GM19395 (cell line): ENCODE data around the gene COL8A1.

ENCODE experiments used
- ATAC-seq: cut with Tn5 transposase; IDR thresholded peaks from one replicate; pipeline ENCODE4 v1.9.1; 2021; ENCODE audit warnings: mild to moderate bottlenecking, moderate library complexity; ENCODE audit not compliant: unreplicated experiment

Gene COL8A1

GRCh38 chr3:99637368-99638111 is 854 bp upstream of the COL8A1 start:
- ATAC-seq: no peak

- no peak for ATAC-seq
Observed at GRCh38 chr3:99639579-99639978, 1.2 kb downstream of the COL8A1 start.

DNA sequence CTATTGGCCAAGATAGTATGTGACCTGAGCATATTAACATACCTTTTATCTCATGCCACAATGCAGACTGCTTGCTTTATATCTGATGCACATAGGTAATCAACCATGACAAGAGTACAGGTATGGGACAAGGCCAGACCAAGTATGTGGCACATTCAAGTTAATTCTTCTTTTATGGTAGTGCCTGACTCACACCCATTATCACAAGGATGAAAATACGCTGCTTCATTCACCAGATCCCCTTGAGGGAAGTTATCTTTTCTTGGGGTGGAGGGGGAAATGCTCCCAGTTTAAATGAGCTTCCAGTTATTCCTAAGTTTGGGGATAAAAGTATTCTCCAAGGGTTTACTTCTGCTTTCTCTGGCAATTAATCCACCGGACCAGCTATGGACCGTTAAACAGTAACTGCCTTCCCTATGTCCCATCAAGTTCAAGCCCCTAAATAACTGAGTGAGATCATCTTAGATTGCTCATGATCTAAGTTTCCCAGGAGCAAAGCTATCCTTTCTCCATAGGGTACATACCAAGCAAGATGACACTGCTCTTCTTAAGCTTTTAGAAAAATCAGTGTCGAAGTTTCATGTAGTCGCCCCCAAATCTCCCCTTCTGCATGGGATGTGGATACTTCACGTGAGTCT is 1.9 kb downstream of the COL8A1 start:
- ATAC-seq: no peak

GRCh38 chr3:99641480-99641879 is 3.1 kb downstream of the COL8A1 start:
- no peak for ATAC-seq

DNA sequence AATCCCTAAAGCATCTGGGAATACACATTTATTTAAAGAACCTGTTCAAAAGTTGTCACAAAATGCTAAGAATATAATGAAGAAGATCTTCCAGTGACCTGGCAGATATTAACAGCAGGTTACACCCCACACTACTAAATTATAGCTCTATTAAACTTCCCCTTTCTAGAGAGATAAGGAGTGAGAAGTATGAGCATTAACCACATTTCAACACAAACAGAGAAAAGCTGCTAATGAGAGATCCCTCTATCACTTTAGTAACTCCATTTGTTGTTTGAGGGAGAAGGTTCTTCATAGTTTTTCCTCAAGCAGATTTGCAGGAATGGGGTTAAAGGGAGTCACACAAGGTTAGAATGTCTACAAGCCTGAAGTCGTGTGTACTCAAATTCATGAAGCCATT is 3.6 kb downstream of the COL8A1 start:
- ATAC-seq: no peak

- ATAC-seq: no peak
Observed at GRCh38 chr3:99644017-99644416, 5.6 kb downstream of the COL8A1 start.

GRCh38 chr3:99644746-99645145 is 6.4 kb downstream of the COL8A1 start:
- no peak for ATAC-seq

GRCh38 chr3:99645277-99646106 is 7.1 kb downstream of the COL8A1 start:
- ATAC-seq: no peak

DNA sequence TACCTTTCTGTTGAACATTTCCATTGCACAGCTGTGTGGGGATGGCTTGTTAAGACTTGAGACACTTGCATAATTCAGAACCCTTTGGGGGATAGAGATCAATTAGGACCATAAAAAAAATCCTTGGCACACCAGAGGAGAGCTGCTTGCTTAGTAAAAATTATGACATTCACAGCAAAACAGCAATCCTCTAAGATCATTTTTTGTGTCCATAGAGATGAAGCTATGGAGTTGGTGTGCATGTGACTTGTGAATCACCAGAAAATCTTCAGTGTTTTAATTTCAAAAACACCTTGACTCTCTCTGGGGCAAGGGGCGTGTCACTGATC is 7.7 kb downstream of the COL8A1 start:
- no peak for ATAC-seq

DNA sequence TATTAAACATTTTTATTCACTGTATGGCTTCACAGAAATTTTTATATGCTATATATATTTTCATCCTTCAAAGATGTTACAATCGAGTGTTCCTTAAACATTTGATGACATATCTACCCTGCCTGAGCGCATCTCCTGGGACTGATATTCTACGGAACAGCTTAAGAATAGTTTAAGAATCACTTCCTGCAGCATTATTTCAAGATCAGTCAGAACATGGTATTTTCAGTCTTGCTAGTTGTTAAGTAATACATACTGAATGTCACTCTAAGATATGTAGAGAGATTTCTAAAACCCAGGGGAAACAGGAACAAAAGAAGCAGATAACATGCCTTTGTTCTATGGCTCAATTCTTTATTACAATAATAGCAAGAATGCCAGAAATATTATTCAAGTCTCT is 8.7 kb downstream of the COL8A1 start:
- ATAC-seq: no peak

- no peak for ATAC-seq
Observed at GRCh38 chr3:99648101-99648500, 9.7 kb downstream of the COL8A1 start.

GRCh38 chr3:99648516-99648915 is 10.1 kb downstream of the COL8A1 start:
- no peak for ATAC-seq

DNA sequence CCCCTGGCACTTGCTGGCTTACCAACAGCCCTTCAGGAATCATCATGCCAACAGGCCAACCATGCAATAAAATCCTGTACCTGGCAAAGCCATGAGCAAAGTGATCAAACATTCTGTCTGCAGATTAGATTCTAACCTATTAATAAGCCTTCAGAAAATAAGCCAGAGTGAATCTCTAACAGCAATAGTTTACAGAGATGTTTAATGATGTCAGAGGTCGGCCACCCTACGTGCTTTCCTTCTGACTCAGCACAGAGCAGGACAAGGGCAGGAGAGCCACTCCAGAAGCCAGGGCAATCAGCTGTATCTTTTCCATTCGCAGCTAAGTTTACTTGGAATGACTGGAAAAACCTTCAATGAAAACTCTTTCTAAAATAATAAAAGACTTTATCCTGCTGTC is 13.1 kb downstream of the COL8A1 start:
- ATAC-seq: no peak

DNA sequence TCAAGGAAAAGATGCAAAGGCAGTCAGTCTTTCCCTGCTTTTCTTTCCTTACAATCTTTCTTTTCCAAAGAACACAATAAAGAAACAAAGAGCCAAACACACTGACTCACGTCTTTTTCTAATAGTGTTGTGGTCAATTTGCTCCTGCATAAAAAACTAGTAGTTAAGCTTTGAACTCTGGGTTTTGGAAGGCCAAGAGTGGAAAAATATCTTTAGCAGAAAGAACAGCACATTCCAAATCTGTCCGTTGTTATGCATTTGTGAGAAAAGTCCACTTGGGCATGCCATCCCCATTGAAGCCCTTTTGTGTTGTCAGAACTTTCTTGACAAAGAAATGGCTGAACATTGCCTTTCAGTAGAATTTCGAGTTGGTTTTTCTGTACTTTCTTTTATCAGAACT is 18.2 kb downstream of the COL8A1 start:
- no peak for ATAC-seq

- no peak for ATAC-seq
Observed at GRCh38 chr3:99658274-99658673, 19.9 kb downstream of the COL8A1 start.

GRCh38 chr3:99659032-99659431 is 20.6 kb downstream of the COL8A1 start:
- ATAC-seq: no peak

DNA sequence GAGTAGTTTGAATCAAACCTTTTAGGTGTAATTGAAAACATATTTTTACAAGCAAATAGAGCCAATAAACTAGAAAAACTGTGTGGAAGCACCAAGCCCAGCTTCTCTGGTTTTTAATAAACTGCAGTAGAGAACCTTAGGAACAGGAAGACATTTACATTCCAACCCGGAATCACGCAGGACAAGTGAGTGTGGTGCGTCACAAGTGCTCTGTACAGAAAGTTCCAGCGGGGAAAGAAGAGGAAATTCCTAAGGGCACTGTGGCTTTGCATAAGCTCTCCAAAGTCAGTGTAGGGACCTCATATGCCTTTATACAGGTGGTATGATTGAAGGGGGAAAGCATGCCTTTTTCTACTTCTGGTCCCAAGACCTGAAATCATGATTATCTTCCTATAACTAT is 21.6 kb downstream of the COL8A1 start:
- no peak for ATAC-seq

- ATAC-seq: no peak
Observed at GRCh38 chr3:99662838-99663570, 24.6 kb downstream of the COL8A1 start.

DNA sequence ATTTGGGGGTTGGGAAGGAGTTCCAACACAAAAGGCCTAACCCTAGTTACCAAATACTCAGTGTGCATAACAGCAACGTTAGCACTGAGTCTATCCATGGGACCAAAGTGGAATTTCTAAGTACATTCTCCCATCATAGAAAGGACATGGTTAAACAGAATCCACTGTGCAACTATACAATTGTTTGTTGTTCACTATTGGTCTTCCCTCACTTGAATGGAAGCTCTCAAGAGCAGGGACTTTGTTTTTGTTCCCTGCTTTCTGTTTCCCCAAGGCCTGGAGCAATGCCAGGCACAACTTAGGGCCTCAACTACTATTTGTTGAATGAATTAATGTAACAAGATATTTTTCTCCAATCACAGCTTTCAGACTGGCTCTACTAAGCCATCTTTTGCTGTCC is 25.6 kb downstream of the COL8A1 start:
- ATAC-seq: no peak

DNA sequence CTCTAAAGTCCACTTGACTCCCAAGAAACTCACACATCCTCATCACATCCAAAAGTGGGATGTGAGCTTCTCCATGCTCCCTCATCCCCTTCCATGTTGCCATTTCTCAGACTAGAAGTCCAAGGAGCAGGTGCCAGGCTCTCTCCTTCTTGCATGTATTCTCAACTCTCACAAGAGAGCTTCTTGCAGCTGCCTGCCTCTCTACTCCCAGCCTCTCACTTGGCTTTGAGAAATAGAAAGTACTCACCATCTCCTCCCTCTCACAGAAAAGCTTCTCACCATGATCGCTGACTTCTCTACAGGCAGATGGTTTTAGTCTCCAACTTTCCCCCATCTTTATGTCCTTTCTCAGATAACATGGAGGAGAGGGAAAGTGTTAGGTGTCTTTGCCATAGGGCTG is 26.6 kb downstream of the COL8A1 start:
- no peak for ATAC-seq

- ATAC-seq: no peak
Observed at GRCh38 chr3:99666201-99666600, 27.8 kb downstream of the COL8A1 start.
